Spleen (tissue), 7 donors: ENCODE measurements around the gene PCDHB12.
"Not testable (repeated sequence)": the region's sequence is repeated elsewhere in the genome, so short reads cannot be mapped to it uniquely, and the experiment has no call there.

ENCODE experiments used
- CTCF ChIP-seq, 11 experiments: fragments of 200-600 bp in 7 of 11; fragments of 450-650 bp in 4 of 11; sonication (generic) in 4 of 11; IDR thresholded peaks in 8 of 11; conservative IDR thresholded peaks in 3 of 11; 1 replicate in 7 of 11; 2 replicates in 4 of 11; pipeline versions ENCODE4 v1.4.0 to v1.8.0; 2016 to 2021; ENCODE audit warnings: antibody characterized with exemption in 11 of 11, inconsistent platforms in 4 of 11, mild to moderate bottlenecking in 1 of 11
- POLR2AphosphoS5 ChIP-seq, 3 donors: sonication (generic); formaldehyde crosslinking; IDR thresholded peaks; one replicate each; pipeline ENCODE4 v1.5.1; 2017; ENCODE audit warnings: antibody characterized with exemption in 3 of 3
- donor health status: DM: no; HTN: no; CAD: no; lungs with moderate emphysema.
- donor health status: DM: no; HTN: no; CAD: no.
- donor health status: DM: no; HTN: no; CAD: no.

- not testable (repeated sequence) for TF ChIP-seq POLR2AphosphoS5 (IDR thresholded peaks at IDR 0.05); CTCF (IDR thresholded peaks at IDR 0.05 in 8 of 11, conservative IDR thresholded peaks at IDR 0.05 in 3 of 11)
Measured at GRCh38 chr5:141224844-141225243, 16.3 kb downstream of the PCDHB12 start.
